Lower lobe of right lung (tissue), 2 donors: Measurements from ENCODE around the gene INTS7. TPM values are rescaled to one million over a fixed set of nuclear protein-coding genes. Genes with fewer than 3 reads are reported as not detected.

Source experiments
- ATAC-seq, 2 donors: fragments of 200-7000 bp; cut with Tn5 transposase; one replicate each; pipeline ENCODE4 v1.9.1; 2020 to 2022; ENCODE audit warnings: mild to moderate bottlenecking in 2 of 2, moderate library complexity in 2 of 2
- DNase-seq: peaks from one replicate; pipeline ENCODE4 v3.0.0-alpha.2; 2020
- H3K27ac ChIP-seq: fragments of 200-600 bp; one replicate; pipeline ENCODE4 v1.8.0; 2022
- H3K27me3 ChIP-seq: fragments of 200-600 bp; one replicate; pipeline ENCODE4 v1.8.0; 2022; ENCODE audit warnings: low read depth
- H3K36me3 ChIP-seq: fragments of 200-600 bp; one replicate; pipeline ENCODE4 v1.8.0; 2022; ENCODE audit warnings: mild to moderate bottlenecking
- H3K4me1 ChIP-seq: fragments of 200-600 bp; one replicate; pipeline ENCODE4 v1.8.0; 2022
- H3K4me3 ChIP-seq: fragments of 200-600 bp; one replicate; pipeline ENCODE4 v1.8.0; 2022; ENCODE audit warnings: mild to moderate bottlenecking
- H3K9me3 ChIP-seq: fragments of 200-600 bp; one replicate; pipeline ENCODE4 v1.8.0; 2022
- CTCF ChIP-seq: fragments of 200-600 bp; IDR thresholded peaks from one replicate; pipeline ENCODE4 v1.8.0; 2022; ENCODE audit warnings: antibody characterized with exemption, mild to moderate bottlenecking
- intact Hi-C: fragments of 100-400 bp; cut with DNase I; formaldehyde crosslinking; loops from one replicate; pipeline ENCODE4 v1.11.0; 2022
- total RNA-seq: library from RNA; stranded (reverse); fragmentation: NEBNext Ultra II Directional; extraction: Animal tissue kit (Norgen Biotek cat#: 25700); gene quantifications from one replicate; pipeline ENCODE4 v1.2.1, GENCODE V29; 2021
- donor health status: DM: no; HTN: yes; CAD: no; lungs with severe emphysema.

Gene INTS7
- total RNA-seq, 1 donor from 2014 or later, result 17.1 TPM

DNA sequence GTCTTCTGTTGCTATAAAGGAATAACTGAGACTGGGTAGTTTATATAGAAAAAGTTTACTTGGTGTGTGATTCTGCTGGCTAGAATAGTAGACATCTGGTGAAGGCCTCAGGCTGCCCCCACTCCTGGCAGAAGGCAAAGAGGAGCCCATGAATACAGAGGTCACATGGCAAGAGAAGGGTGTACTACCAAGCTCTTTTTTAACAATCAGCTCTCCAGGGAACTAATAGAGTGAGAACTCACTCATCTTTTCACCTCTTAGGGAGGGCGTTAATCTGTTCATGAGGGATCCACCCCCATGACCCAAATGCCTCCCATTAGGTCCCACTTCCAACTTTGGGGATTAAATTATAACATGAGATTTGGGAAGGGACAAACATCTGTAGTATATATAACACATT lies 9.5 kb upstream of the INTS7 start:
- Histone ChIP-seq H3K36me3 (no peaks in the 10 kb centered on the region), H3K4me3 (no peak overlapping the region), H3K9me3 (no peaks in the 10 kb centered on the region), H3K27ac (no peak overlapping the region), H3K4me1 (no peaks in the 10 kb centered on the region), H3K27me3 (no peaks in the 10 kb centered on the region)
- no peak for DNase-seq
- ATAC-seq, result no peak
- intact Hi-C loops, result no loop called here
- no peak for TF ChIP-seq CTCF

DNA sequence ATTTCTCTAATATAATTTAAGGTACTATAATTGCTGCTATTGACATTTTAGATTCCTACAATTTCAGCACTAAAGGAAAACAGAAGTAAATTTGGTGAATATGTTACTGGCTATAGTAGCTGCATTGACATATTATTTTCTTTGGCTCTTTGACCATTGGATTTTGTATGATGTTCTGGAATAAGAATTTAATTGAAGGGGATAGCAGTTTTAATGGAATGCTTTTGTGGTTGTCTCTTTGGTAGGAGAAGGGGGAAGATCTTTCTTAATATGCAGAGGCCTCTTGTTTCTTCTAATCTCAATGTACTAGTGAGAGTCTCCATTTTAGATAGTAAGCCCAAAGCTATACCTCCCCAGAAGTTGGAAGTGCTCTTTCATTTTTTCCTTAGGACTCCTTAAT lies 7.1 kb upstream of the INTS7 start:
- ATAC-seq (no peak), DNase-seq (no peak)
- H3K27me3 ChIP-seq, result no peaks in the 10 kb centered on the region
- H3K36me3 ChIP-seq, result no peaks in the 10 kb centered on the region
- TF ChIP-seq CTCF, result no peak
- no peak overlapping the region for H3K27ac ChIP-seq
- no peaks in the 10 kb centered on the region for H3K4me1 ChIP-seq
- no peak overlapping the region for H3K4me3 ChIP-seq
- intact Hi-C loops, result no loop called here
- no peaks in the 10 kb centered on the region for H3K9me3 ChIP-seq

- Histone ChIP-seq H3K9me3 (no peaks in the 10 kb centered on the region), H3K4me1 (peaks cover 5% of the 10 kb centered on the region), H3K27ac (no peak overlapping the region), H3K27me3 (no peaks in the 10 kb centered on the region), H3K4me3 (no peak overlapping the region), H3K36me3 (no peaks in the 10 kb centered on the region)
- no peak for DNase-seq
- intact Hi-C loops, result no loop called here
- ATAC-seq, result no peak
- TF ChIP-seq CTCF, result no peak
Measured at GRCh38 chr1:212040629-212041412, 5.5 kb upstream of the INTS7 start.

DNA sequence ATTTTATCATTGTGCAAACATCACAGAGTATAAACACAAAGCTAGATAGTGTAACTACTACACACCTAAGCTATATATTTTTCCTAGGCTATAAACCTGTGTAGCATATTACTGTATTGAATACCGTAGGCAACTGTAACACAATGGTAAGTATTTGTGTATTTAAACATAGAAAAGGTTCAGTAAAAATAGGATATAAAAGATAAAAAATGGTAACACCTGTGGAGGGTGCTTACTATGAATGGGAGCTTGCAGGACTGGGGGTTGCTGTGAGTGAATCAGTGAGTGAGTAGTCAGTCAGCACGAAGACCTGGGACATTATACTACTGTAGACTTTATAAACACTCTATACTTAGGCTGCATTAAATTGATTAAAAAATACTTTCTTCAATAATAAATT lies 4.3 kb upstream of the INTS7 start:
- intact Hi-C loops, result no loop called here

GRCh38 chr1:212037900-212038299 lies 2.5 kb upstream of the INTS7 start:
- Histone ChIP-seq H3K4me1 (peaks cover 23% of the 10 kb centered on the region), H3K9me3 (no peaks in the 10 kb centered on the region), H3K27me3 (no peaks in the 10 kb centered on the region), H3K27ac (no peak overlapping the region), H3K4me3 (no peak overlapping the region), H3K36me3 (no peaks in the 10 kb centered on the region)
- DNase-seq (no peak), ATAC-seq (no peak)
- no peak for TF ChIP-seq CTCF
- intact Hi-C loops, result no loop called here

More for the DNA sequence above, 4.3 kb upstream of the INTS7 start:
- H3K4me1 ChIP-seq, result peaks cover 6% of the 10 kb centered on the region
- TF ChIP-seq CTCF, result no peak
- no peak overlapping the region for H3K27ac ChIP-seq
- H3K9me3 ChIP-seq, result no peaks in the 10 kb centered on the region
- DNase-seq (no peak), ATAC-seq (no peak)
- H3K4me3 ChIP-seq, result no peak overlapping the region
- no peaks in the 10 kb centered on the region for H3K27me3 ChIP-seq
- H3K36me3 ChIP-seq, result no peaks in the 10 kb centered on the region
